ENCODE measurements around the gene ECT2. TPM values are rescaled to one million over a fixed set of nuclear protein-coding genes. Genes with fewer than 3 reads are reported as not detected.

Gene ECT2
- total and polyA plus RNA-seq, 9 donors: 1.5 to 11.7 (median 2.2) TPM

GRCh38 chr3:172846103-172846561 lies 95.6 kb downstream of the ECT2 start:
- Histone ChIP-seq H3K9me3 (no peaks in the 10 kb centered on the region), H3K27ac (no peak overlapping the region), H3K4me1 (ENCODE audit: insufficient read depth) (no peaks in the 10 kb centered on the region), H3K4me3 (no peak overlapping the region), H3K36me3 (no peaks in the 10 kb centered on the region), H3K27me3 (no peaks in the 10 kb centered on the region)
- no peak for DNase-seq
- 59 to 66% (median 60%) methylated on average over 4 of the region's 4 CpGs for WGBS, 3 donors
- intact Hi-C loops (cut with DNase I): no loop called here
- no peak for TF ChIP-seq POLR2A (IDR thresholded peaks at IDR 0.05)
- TF ChIP-seq, protein P1, sequence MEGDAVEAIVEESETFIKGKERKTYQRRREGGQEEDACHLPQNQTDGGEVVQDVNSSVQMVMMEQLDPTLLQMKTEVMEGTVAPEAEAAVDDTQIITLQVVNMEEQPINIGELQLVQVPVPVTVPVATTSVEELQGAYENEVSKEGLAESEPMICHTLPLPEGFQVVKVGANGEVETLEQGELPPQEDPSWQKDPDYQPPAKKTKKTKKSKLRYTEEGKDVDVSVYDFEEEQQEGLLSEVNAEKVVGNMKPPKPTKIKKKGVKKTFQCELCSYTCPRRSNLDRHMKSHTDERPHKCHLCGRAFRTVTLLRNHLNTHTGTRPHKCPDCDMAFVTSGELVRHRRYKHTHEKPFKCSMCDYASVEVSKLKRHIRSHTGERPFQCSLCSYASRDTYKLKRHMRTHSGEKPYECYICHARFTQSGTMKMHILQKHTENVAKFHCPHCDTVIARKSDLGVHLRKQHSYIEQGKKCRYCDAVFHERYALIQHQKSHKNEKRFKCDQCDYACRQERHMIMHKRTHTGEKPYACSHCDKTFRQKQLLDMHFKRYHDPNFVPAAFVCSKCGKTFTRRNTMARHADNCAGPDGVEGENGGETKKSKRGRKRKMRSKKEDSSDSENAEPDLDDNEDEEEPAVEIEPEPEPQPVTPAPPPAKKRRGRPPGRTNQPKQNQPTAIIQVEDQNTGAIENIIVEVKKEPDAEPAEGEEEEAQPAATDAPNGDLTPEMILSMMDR (IDR thresholded peaks at IDR 0.05): no peak
- TF ChIP-seq EP300 (IDR thresholded peaks at IDR 0.05): no peak

GRCh38 chr3:172846706-172847105 lies 96.2 kb downstream of the ECT2 start:
- TF ChIP-seq EP300 (IDR thresholded peaks at IDR 0.05) (no peak), POLR2A (IDR thresholded peaks at IDR 0.05) (no peak)
- TF ChIP-seq, protein P1 (IDR thresholded peaks at IDR 0.05): no peak
- Histone ChIP-seq H3K9me3 (no peaks in the 10 kb centered on the region), H3K27me3 (no peaks in the 10 kb centered on the region), H3K27ac (no peak overlapping the region), H3K36me3 (no peaks in the 10 kb centered on the region), H3K4me1 (ENCODE audit: insufficient read depth) (no peaks in the 10 kb centered on the region), H3K4me3 (no peak overlapping the region)
- WGBS, 3 donors: 58 to 71% (median 62%) methylated on average over 2 of the region's 2 CpGs
- intact Hi-C loops (cut with DNase I): no loop called here
- DNase-seq: no peak

DNA sequence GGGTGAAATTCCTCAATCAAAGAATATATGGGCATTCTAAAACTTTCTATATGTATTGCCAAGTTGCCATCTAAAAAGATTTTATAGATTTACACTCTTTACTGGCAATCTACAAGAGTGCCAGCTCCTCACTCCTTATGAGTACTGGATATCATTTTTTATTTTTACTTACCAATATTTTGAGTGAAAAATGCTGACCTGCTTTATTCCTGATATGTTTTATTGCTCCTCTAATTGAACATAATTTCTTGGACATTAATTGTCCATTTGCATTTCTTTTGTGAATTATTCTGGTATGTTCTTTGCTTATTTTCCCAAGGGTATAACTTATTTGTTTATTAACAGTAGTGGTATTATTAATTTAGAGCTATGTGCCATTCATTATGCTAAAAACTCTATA lies 96.8 kb downstream of the ECT2 start:
- no peaks in the 10 kb centered on the region for H3K27me3 ChIP-seq
- intact Hi-C loops (cut with DNase I): no loop called here
- TF ChIP-seq POLR2A (IDR thresholded peaks at IDR 0.05) (no peak), EP300 (IDR thresholded peaks at IDR 0.05) (no peak)
- TF ChIP-seq, protein P1 (IDR thresholded peaks at IDR 0.05): no peak
- no peak for DNase-seq
- no peaks in the 10 kb centered on the region for H3K36me3 ChIP-seq
- H3K4me1 ChIP-seq (ENCODE audit: insufficient read depth): no peaks in the 10 kb centered on the region
- no peaks in the 10 kb centered on the region for H3K9me3 ChIP-seq
- H3K27ac ChIP-seq: no peak overlapping the region
- no peak overlapping the region for H3K4me3 ChIP-seq

- no peak for DNase-seq
- Histone ChIP-seq H3K27ac (no peak overlapping the region), H3K9me3 (no peaks in the 10 kb centered on the region), H3K27me3 (no peaks in the 10 kb centered on the region), H3K36me3 (no peaks in the 10 kb centered on the region), H3K4me3 (no peak overlapping the region), H3K4me1 (ENCODE audit: insufficient read depth) (no peaks in the 10 kb centered on the region)
- intact Hi-C loops (cut with DNase I): no loop called here
- WGBS, 3 donors: 16 to 30% (median 19%) methylated on average over 1 of the region's 1 CpG
- TF ChIP-seq, protein P1 (IDR thresholded peaks at IDR 0.05): no peak
- TF ChIP-seq POLR2A (IDR thresholded peaks at IDR 0.05) (no peak), EP300 (IDR thresholded peaks at IDR 0.05) (no peak)
Observed at GRCh38 chr3:172848910-172849309, 98.4 kb downstream of the ECT2 start.

All from ovary (tissue), 9 donors.